Coronary artery (tissue), 2 donors: ENCODE data around the gene SLC25A29.
"Not testable (repeated sequence)": the region's sequence is repeated elsewhere in the genome, so short reads cannot be mapped to it uniquely, and the experiment has no call there.

Experiments used
- DNase-seq: peaks from one replicate; pipeline ENCODE4 v3.0.0-alpha.2; 2017; ENCODE audit warnings: low spot score
- H3K27ac ChIP-seq, 2 donors: fragments of 200-600 bp; sonication (generic); one replicate each; pipeline ENCODE4 v1.5.1; 2016 to 2019
- H3K4me3 ChIP-seq: fragments of 200-600 bp; sonication (generic); 2 replicates; pipeline ENCODE4 v1.5.1; 2016; ENCODE audit warnings: mild to moderate bottlenecking, moderate library complexity
- CTCF ChIP-seq: fragments of 200-600 bp; sonication (generic); IDR thresholded peaks from one replicate; pipeline ENCODE4 v1.5.1; 2019; ENCODE audit warnings: antibody characterized with exemption

Gene SLC25A29

GRCh38 chr14:100303179-100303578 is 3.1 kb downstream of the SLC25A29 start:
- Histone ChIP-seq H3K4me3 (no peak overlapping the region), H3K27ac (no peak overlapping the region)
- no peak for DNase-seq
- TF ChIP-seq CTCF: no peak

GRCh38 chr14:100302616-100303015 is 3.6 kb downstream of the SLC25A29 start:
- DNase-seq: no peak
- H3K27ac ChIP-seq: no peak overlapping the region
- H3K4me3 ChIP-seq: no peak overlapping the region
- TF ChIP-seq CTCF: no peak

- no peak for DNase-seq
- TF ChIP-seq CTCF: no peak
- Histone ChIP-seq H3K4me3 (no peak overlapping the region), H3K27ac (no peak overlapping the region)
Measured at GRCh38 chr14:100299238-100299560, 7.0 kb downstream of the SLC25A29 start.

GRCh38 chr14:100298551-100299237 is 7.5 kb downstream of the SLC25A29 start:
- no peak overlapping the region for H3K27ac ChIP-seq

GRCh38 chr14:100297320-100298300 is 8.6 kb downstream of the SLC25A29 start:
- peak overlapping the region; percentile 74 to 80 for H3K27ac ChIP-seq
- no peak for DNase-seq
- no peak for TF ChIP-seq CTCF
- peak overlapping the region; percentile 37 for H3K4me3 ChIP-seq

More at GRCh38 chr14:100298551-100299237, 7.5 kb downstream of the SLC25A29 start:
- no peak overlapping the region for H3K4me3 ChIP-seq
- TF ChIP-seq CTCF: no peak
- DNase-seq: no peak

GRCh38 chr14:100296729-100297128 is 9.5 kb downstream of the SLC25A29 start:
- not testable (repeated sequence) for H3K4me3 ChIP-seq
- H3K27ac ChIP-seq: peak overlapping the region; percentile 74 to 80
- peak; percentile 62 for DNase-seq

- Histone ChIP-seq H3K27ac (no peak overlapping the region), H3K4me3 (no peak overlapping the region)
- no peak for TF ChIP-seq CTCF
- peak; percentile 52 for DNase-seq
Measured at GRCh38 chr14:100296106-100296651, 10.1 kb downstream of the SLC25A29 start.
